OCI-LY7 (cell line): ENCODE measurements around the gene NCOA3.

ENCODE experiments used
- EZH2phosphoT487 ChIP-seq: fragments of 200-600 bp; sonication (generic); IDR thresholded peaks from 2 replicates; pipeline ENCODE4 v1.6.1; 2018; ENCODE audit warnings: low read depth, borderline replicate concordance, mild to moderate bottlenecking, mixed run types, antibody characterized with exemption, low read length, moderate library complexity, mixed read lengths
- TF ChIP-seq, protein P1 (sequence below): fragments of 200-600 bp; sonication (generic); conservative IDR thresholded peaks from 2 replicates; pipeline ENCODE4 v1.5.1; 2014; ENCODE audit warnings: mild to moderate bottlenecking, antibody characterized with exemption, low read length, moderate library complexity, mixed read lengths

DNA sequence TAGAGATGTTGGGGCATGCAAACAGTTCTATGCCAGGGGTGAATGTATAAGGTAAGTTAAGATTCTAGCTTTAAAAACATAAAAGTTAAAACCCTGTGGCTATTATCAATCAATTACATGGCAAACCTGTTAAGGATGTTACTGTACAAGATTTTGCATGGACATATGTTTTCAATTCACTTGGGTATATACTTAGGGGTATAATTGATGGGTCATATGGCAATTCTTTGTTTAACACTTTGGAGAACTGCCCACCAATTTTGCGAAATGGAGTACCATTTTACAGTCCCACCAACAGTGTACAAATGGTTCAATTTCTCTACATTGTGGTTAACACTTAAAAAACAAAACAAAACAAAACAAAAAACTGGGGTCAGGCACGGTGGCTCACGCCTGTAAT, 9.4 kb upstream of the NCOA3 start:
- TF ChIP-seq, protein P1, sequence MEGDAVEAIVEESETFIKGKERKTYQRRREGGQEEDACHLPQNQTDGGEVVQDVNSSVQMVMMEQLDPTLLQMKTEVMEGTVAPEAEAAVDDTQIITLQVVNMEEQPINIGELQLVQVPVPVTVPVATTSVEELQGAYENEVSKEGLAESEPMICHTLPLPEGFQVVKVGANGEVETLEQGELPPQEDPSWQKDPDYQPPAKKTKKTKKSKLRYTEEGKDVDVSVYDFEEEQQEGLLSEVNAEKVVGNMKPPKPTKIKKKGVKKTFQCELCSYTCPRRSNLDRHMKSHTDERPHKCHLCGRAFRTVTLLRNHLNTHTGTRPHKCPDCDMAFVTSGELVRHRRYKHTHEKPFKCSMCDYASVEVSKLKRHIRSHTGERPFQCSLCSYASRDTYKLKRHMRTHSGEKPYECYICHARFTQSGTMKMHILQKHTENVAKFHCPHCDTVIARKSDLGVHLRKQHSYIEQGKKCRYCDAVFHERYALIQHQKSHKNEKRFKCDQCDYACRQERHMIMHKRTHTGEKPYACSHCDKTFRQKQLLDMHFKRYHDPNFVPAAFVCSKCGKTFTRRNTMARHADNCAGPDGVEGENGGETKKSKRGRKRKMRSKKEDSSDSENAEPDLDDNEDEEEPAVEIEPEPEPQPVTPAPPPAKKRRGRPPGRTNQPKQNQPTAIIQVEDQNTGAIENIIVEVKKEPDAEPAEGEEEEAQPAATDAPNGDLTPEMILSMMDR = no peak
- TF ChIP-seq EZH2phosphoT487 = no peak
